Fibroblast of lung (primary cell): ENCODE measurements around the gene PTGES3. TPM values are rescaled to one million over a fixed set of nuclear protein-coding genes. Genes with fewer than 3 reads are reported as not detected.

Experiments
- DNase-seq, 2 donors: peaks; one replicate each; pipeline versions ENCODE4 v3.0.0 to v3.0.0-alpha.2; 2010; ENCODE audit warnings: low read depth in 2 of 2
- H2AFZ ChIP-seq: 2 replicates; pipeline ENCODE4 v1.5.1; 2012; ENCODE audit warnings: low read length, control low read depth, inconsistent platforms
- H3K27ac ChIP-seq: 2 replicates; pipeline ENCODE4 v1.5.1; 2011; ENCODE audit warnings: low read length, control low read depth; ENCODE audit not compliant: insufficient read depth
- H3K27me3 ChIP-seq: 2 replicates; pipeline ENCODE4 v1.5.1; 2011; ENCODE audit warnings: mild to moderate bottlenecking, low read length; ENCODE audit not compliant: control insufficient read depth, insufficient read depth
- H3K36me3 ChIP-seq: 2 replicates; pipeline ENCODE4 v1.5.1; 2011; ENCODE audit warnings: low read length; ENCODE audit not compliant: control insufficient read depth, insufficient read depth
- H3K4me1 ChIP-seq: 2 replicates; pipeline ENCODE4 v1.5.1; 2011; ENCODE audit warnings: low read length; ENCODE audit not compliant: control insufficient read depth, insufficient read depth; ENCODE audit errors: extremely low read depth
- H3K4me2 ChIP-seq: 2 replicates; pipeline ENCODE4 v1.5.1; 2011; ENCODE audit warnings: low read length, control low read depth; ENCODE audit not compliant: insufficient read depth; ENCODE audit errors: extremely low read depth
- H3K4me3 ChIP-seq, 4 experiments: fragments of 200-600 bp in 1 of 4; sonication (generic) in 1 of 4; replicated peaks in 1 of 4; 2 replicates each; pipeline ENCODE4 v1.5.1; 2011 to 2016; ENCODE audit warnings: low read length in 4 of 4, low read depth in 3 of 4, mild to moderate bottlenecking in 3 of 4, control low read depth in 2 of 4, inconsistent platforms in 1 of 4, mixed read lengths in 1 of 4; ENCODE audit not compliant: insufficient read depth in 1 of 4; ENCODE audit errors: control extremely low read depth in 1 of 4
- H3K79me2 ChIP-seq: 2 replicates; pipeline ENCODE4 v1.5.1; 2012; ENCODE audit warnings: mild to moderate bottlenecking, low read length, inconsistent platforms; ENCODE audit not compliant: control insufficient read depth, insufficient read depth
- H3K9ac ChIP-seq: 2 replicates; pipeline ENCODE4 v1.5.1; 2011; ENCODE audit warnings: mild to moderate bottlenecking, low read length, control low read depth; ENCODE audit not compliant: insufficient read depth
- H3K9me3 ChIP-seq: 2 replicates; pipeline ENCODE4 v1.5.1; 2012; ENCODE audit warnings: low read depth, low read length; ENCODE audit not compliant: control insufficient read depth, insufficient read depth
- H4K20me1 ChIP-seq: 2 replicates; pipeline ENCODE4 v1.5.1; 2011; ENCODE audit warnings: low read length; ENCODE audit not compliant: control insufficient read depth, insufficient read depth; ENCODE audit errors: extremely low read depth
- CTCF ChIP-seq, 2 donors: IDR thresholded peaks in 1 of 2; conservative IDR thresholded peaks in 1 of 2; 1 replicate in 1 of 2; 2 replicates in 1 of 2; pipeline ENCODE4 v1.5.1; 2011 to 2012; ENCODE audit warnings: low read length in 2 of 2, control low read depth in 1 of 2, inconsistent platforms in 1 of 2, low read depth in 1 of 2, mild to moderate bottlenecking in 1 of 2
- EZH2 ChIP-seq: IDR thresholded peaks from 2 replicates; pipeline ENCODE4 v1.5.1; 2012; ENCODE audit warnings: low read length, control low read depth, mild to moderate bottlenecking; ENCODE audit errors: missing control alignments
- polyA plus RNA-seq, 2 donors: library from polyadenylated mRNA; depleted of rRNA in 1 of 2; stranded (reverse) in 1 of 2; unstranded in 1 of 2; fragments of >200 nt; gene quantifications; 2 replicates each; pipeline ENCODE4 v1.2.1, GENCODE V29; 2011 to 2012; ENCODE audit warnings: missing spikeins in 1 of 2
- total RNA-seq: library from RNA; depleted of rRNA; stranded (reverse); fragments of >200 nt; gene quantifications from 2 replicates; pipeline ENCODE4 v1.2.1, GENCODE V29; 2014

The PTGES3 gene
- total and polyA plus RNA-seq, 2 donors (not counting 1 experiment from before 2014, with no cell fraction given) = 60.3 to 119 TPM

GRCh38 chr12:56634242-56634836 lies 53.7 kb downstream of the PTGES3 start:
- Histone ChIP-seq H4K20me1 (no peaks in the 10 kb centered on the region), H3K79me2 (peaks cover 58% of the 10 kb centered on the region), H3K27me3 (no peaks in the 10 kb centered on the region), H3K4me1 (peaks cover 22% of the 10 kb centered on the region), H2AFZ (no peak overlapping the region), H3K27ac (peak overlapping the region; percentile 45), H3K36me3 (peaks cover 10% of the 10 kb centered on the region), H3K4me3 (peak overlapping the region; percentile 69 to 81 (median 76)), H3K9me3 (no peaks in the 10 kb centered on the region), H3K4me2 (peak overlapping the region; percentile 42), H3K9ac (peak overlapping the region; percentile 67)
- DNase-seq = no peak
- TF ChIP-seq EZH2 = no peak
- TF ChIP-seq CTCF (conservative IDR thresholded peaks at IDR 0.05 in 1 of 2, IDR thresholded peaks at IDR 0.05 in 1 of 2; ENCODE audit: low read depth in 1 of 2, low read length in 2 of 2) = no peak

- no peak overlapping the region for H2AFZ ChIP-seq
- H3K27me3 ChIP-seq = no peaks in the 10 kb centered on the region
- H3K36me3 ChIP-seq = peaks cover 6% of the 10 kb centered on the region
- no peak for TF ChIP-seq EZH2
- no peak for TF ChIP-seq CTCF (conservative IDR thresholded peaks at IDR 0.05 in 1 of 2, IDR thresholded peaks at IDR 0.05 in 1 of 2; ENCODE audit: low read depth in 1 of 2, low read length in 2 of 2)
- no peaks in the 10 kb centered on the region for H4K20me1 ChIP-seq
- peak overlapping the region; percentile 42 for H3K4me2 ChIP-seq
- DNase-seq = no peak
- peak overlapping the region; percentile 69 to 81 (median 76) for H3K4me3 ChIP-seq
- H3K9ac ChIP-seq = no peak overlapping the region
- H3K27ac ChIP-seq = no peak overlapping the region
- H3K79me2 ChIP-seq = peaks cover 65% of the 10 kb centered on the region
- H3K4me1 ChIP-seq = peaks cover 22% of the 10 kb centered on the region
- no peaks in the 10 kb centered on the region for H3K9me3 ChIP-seq
Observed at GRCh38 chr12:56633468-56634241, 54.4 kb downstream of the PTGES3 start.

- H3K79me2 ChIP-seq = peaks cover 72% of the 10 kb centered on the region
- no peak overlapping the region for H3K27ac ChIP-seq
- peak overlapping the region; percentile 42 for H3K4me2 ChIP-seq
- TF ChIP-seq CTCF (conservative IDR thresholded peaks at IDR 0.05 in 1 of 2, IDR thresholded peaks at IDR 0.05 in 1 of 2; ENCODE audit: low read depth in 1 of 2, low read length in 2 of 2) (no peak), EZH2 (no peak)
- peaks cover 3% of the 10 kb centered on the region for H3K36me3 ChIP-seq
- no peak overlapping the region for H3K9ac ChIP-seq
- H4K20me1 ChIP-seq = no peaks in the 10 kb centered on the region
- no peaks in the 10 kb centered on the region for H3K27me3 ChIP-seq
- peaks cover 25% of the 10 kb centered on the region for H3K4me1 ChIP-seq
- no peak for DNase-seq
- no peaks in the 10 kb centered on the region for H3K9me3 ChIP-seq
- peak overlapping the region in 2 of 4 experiments; percentile 76 to 81 for H3K4me3 ChIP-seq
- no peak overlapping the region for H2AFZ ChIP-seq
Observed at GRCh38 chr12:56632701-56633467, 55.2 kb downstream of the PTGES3 start.
